GM21529 (cell line): Measurements from ENCODE around the gene SLC28A2.
A peak's percentile ranks its signal among the peaks of the same experiment; 100 is the strongest.
"Not testable (repeated sequence)": the region's sequence is repeated elsewhere in the genome, so short reads cannot be mapped to it uniquely, and the experiment has no call there.

Source experiments
- ATAC-seq: cut with Tn5 transposase; IDR thresholded peaks from one replicate; pipeline ENCODE4 v1.9.1; 2021; ENCODE audit not compliant: unreplicated experiment

The SLC28A2 gene

GRCh38 chr15:45259796-45260195 lies 7.8 kb downstream of the SLC28A2 start:
- ATAC-seq = no peak

- ATAC-seq = no peak
Observed at GRCh38 chr15:45262906-45263461, 10.9 kb downstream of the SLC28A2 start.

- no peak for ATAC-seq
Observed at GRCh38 chr15:45263854-45264253, 11.8 kb downstream of the SLC28A2 start.

- ATAC-seq = no peak
Observed at GRCh38 chr15:45265506-45265905, 13.5 kb downstream of the SLC28A2 start.

DNA sequence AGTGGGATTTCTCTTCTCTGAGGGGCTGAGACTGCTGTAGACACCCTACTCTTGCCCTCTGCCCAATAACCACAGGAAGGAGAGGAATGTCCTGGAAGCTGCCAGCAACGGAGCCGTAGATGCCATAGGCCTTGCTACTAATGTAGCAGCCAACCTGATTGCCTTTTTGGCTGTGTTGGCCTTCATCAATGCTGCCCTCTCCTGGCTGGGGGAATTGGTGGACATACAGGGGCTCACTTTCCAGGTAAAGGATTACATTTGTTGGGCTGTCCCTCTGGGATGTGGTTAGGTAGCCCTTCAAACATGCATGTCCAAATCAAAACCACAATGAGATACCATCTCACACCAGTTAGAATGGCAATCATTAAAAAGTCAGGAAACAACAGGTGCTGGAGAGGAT lies 16.1 kb downstream of the SLC28A2 start:
- ATAC-seq = no peak

DNA sequence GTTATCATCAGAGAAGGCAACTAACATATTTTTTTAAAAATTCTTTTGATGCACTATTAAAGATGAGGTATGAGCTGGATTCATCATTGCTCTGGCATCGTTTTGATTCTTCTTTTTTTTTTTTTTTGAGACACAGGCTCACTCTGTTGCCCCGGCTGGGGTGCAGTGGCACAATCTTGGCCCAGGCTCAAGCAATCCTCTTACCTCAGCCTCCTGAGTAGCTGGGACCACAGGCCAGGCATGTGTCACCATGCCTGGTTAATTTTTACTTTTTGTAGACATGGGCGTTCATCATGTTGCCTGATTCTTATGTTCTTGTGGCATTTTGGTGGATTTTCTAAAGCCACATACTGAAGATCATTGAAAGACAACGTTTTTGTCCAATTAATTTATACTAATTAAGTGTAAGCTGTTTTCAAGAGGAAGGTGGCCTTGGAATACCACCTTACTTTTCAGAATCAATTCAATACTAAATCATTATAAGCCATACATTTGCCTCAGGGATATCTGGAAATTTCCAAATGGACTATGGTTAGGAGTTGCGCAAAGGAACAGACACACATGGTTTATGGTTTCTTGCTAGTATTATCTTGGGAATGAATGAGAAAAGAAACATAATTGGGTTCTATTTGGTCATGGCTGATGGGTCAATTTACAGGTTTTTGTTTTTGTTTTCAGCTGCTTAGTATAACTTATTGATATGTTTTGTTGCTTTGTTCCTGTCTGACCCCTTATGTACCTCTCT lies 22.8 kb downstream of the SLC28A2 start:
- ATAC-seq = no peak

GRCh38 chr15:45276831-45277230 lies 24.8 kb downstream of the SLC28A2 start:
- no peak for ATAC-seq

GRCh38 chr15:45279024-45279698 lies 27.1 kb downstream of the SLC28A2 start:
- peak; percentile 100 for ATAC-seq

- no peak for ATAC-seq
Observed at GRCh38 chr15:45285413-45285812, 33.4 kb downstream of the SLC28A2 start.

- ATAC-seq = no peak
Observed at GRCh38 chr15:45287390-45287956, 35.4 kb downstream of the SLC28A2 start.

- ATAC-seq = no peak
Observed at GRCh38 chr15:45288947-45289346, 36.9 kb downstream of the SLC28A2 start.

GRCh38 chr15:45291822-45292582 lies 40.0 kb downstream of the SLC28A2 start:
- no peak for ATAC-seq

- ATAC-seq = not testable (repeated sequence)
Observed at GRCh38 chr15:45293326-45293725, 41.3 kb downstream of the SLC28A2 start.

- not testable (repeated sequence) for ATAC-seq
Observed at GRCh38 chr15:45298964-45299378, 46.9 kb downstream of the SLC28A2 start.

DNA sequence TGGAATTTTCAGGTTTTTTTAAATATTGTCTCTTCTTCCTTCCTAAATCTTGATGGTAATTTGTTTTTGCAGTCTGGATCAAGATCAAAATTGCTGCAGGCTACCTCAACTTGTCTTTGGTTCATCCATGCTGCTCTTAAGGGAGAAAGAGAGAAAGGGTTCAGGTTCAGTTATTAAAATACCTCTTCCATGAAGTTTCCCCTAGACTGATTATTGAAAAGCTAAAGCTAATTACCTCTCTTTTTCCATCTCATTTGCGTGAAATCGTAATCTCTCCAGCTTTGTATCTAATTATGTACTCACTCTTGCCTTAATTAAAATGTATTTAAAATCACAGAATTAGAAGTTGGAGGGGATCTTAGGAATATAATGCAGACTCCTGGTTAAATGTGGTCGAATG lies 52.7 kb downstream of the SLC28A2 start:
- no peak for ATAC-seq

- no peak for ATAC-seq
Observed at GRCh38 chr15:45306105-45306504, 54.1 kb downstream of the SLC28A2 start.

DNA sequence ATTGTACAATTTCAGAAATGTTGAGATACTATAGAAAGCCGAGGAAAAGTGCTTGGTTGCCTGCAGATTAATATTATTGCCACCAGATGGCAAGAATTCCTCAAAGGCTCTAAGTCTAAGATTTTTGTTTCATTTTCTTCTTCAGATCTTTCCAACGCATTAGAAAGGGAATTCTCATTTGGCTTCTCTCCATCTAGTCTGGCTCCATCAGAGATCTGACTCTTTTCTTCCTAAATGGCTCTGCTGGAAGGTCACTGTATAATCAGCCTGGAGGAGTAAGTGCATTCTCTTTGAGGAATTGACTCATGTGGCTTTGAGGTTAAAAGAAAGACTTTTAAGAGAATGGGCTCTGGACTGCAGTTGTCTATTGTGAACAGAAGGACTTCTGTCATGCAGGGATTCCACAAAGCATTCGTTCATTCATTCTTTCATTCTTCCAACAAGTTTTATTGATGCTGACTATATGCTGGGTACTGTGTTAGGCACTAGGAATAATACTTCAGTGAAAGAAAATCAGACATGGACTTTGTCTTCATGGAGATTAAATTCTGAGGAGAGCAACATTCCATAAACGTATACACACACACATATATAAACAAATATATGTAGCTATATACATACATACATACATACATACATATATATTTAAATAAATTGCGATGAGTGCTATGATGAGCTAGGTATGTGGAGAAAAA lies 55.3 kb downstream of the SLC28A2 start:
- no peak for ATAC-seq

- ATAC-seq = not testable (repeated sequence)
Observed at GRCh38 chr15:45314117-45314516, 62.1 kb downstream of the SLC28A2 start.

DNA sequence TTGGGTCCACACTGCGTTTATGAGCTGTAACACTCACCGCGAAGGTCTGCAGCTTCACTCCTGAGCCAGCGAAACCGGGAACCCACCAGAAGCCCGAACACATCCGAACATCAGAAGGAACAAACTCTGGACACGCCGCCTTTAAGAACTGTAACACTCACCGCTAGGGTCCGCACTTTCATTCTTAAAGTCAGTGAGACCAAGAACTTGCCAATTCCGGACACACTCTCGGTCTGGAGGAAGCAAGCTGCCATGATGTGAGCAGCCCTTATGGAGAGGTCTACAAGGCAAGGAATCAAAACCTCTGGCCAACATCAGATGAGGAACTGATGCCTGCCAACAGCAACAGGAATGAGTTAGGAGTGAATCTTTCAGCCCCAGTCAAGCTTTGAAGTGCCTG lies 62.9 kb downstream of the SLC28A2 start:
- ATAC-seq = no peak

DNA sequence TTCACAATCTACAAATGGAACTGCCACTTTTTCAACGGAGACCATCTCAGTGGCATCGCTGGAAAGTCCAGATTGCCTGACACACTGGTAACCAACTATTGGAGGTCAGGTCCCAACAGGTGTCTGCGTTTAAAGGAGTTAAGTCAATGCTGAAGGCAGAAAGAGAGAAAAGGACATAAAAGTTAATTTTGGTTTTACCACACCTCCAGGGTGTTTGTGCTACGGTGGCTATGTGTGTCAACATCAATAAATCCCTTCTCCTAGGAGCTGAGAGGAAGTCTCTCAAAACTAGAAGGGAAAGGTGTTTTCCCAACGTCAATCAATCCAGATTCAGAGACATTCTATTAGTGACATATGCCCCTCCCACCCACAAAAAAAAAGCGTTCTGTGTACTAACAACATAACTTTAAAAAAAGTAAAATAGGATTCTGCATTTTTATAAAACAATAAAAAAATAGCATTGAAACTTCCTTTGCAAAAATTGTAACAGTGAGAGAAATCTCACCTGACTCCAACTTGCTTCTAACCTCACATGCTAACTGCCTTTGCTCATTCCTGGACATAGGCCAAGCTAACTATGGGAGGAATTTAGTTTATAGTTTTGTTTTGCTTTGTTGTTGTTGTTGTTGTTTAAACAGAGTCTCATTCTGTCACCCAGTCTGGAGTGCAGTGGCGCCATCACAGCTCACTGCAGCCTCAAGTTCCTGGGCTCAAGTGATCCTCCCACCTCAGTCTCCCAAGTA lies 67.6 kb downstream of the SLC28A2 start:
- no peak for ATAC-seq
